OCI-LY1 (cell line): ENCODE results near the gene DDX27.

Source experiments
- H2AFZ ChIP-seq: fragments of 200-600 bp; sonication (generic), shearing (Covaris generic); 2 replicates; pipeline ENCODE4 v1.6.0; 2014; ENCODE audit warnings: antibody characterized with exemption, mild to moderate bottlenecking, low read length
- H3F3A ChIP-seq: fragments of 200-600 bp; sonication (generic), shearing (Covaris generic); 2 replicates; pipeline ENCODE4 v1.6.0; 2014; ENCODE audit warnings: mild to moderate bottlenecking, antibody characterized with exemption, low read length, moderate library complexity; ENCODE audit not compliant: insufficient read depth
- H3K27ac ChIP-seq: fragments of 200-600 bp; sonication (generic); 2 replicates; pipeline ENCODE4 v1.5.1; 2014; ENCODE audit warnings: low read length, mixed run types, mild to moderate bottlenecking, low read depth; ENCODE audit not compliant: poor library complexity, severe bottlenecking
- H3K27me3 ChIP-seq: fragments of 200-600 bp; sonication (generic); 2 replicates; pipeline ENCODE4 v1.6.0; 2014; ENCODE audit warnings: antibody characterized with exemption, mild to moderate bottlenecking, low read length, moderate library complexity; ENCODE audit not compliant: insufficient read depth
- H3K36me3 ChIP-seq: fragments of 200-600 bp; sonication (generic); 2 replicates; pipeline ENCODE4 v1.6.1; 2014; ENCODE audit warnings: mild to moderate bottlenecking, antibody characterized with exemption, low read length, moderate library complexity, mixed read lengths; ENCODE audit not compliant: insufficient read depth
- H3K4me1 ChIP-seq: fragments of 200-600 bp; sonication (generic); 2 replicates; pipeline ENCODE4 v1.5.1; 2014; ENCODE audit warnings: mild to moderate bottlenecking, low read length, moderate library complexity; ENCODE audit not compliant: insufficient read depth, severe bottlenecking
- H3K4me2 ChIP-seq: fragments of 200-600 bp; sonication (generic), shearing (Covaris generic); 2 replicates; pipeline ENCODE4 v1.6.1; 2014; ENCODE audit warnings: low read length
- H3K4me3 ChIP-seq: fragments of 200-600 bp; sonication (generic); 2 replicates; pipeline ENCODE4 v1.5.1; 2014; ENCODE audit warnings: low read length, low read depth, mild to moderate bottlenecking, mixed read lengths; ENCODE audit not compliant: poor library complexity, severe bottlenecking
- H3K79me2 ChIP-seq: fragments of 200-600 bp; shearing (Covaris generic); 2 replicates; pipeline ENCODE4 v1.6.1; 2016; ENCODE audit warnings: mixed run types, low read length, mixed read lengths; ENCODE audit not compliant: insufficient read depth
- H3K9ac ChIP-seq: fragments of 200-600 bp; sonication (generic), shearing (Covaris generic); 2 replicates; pipeline ENCODE4 v1.6.1; 2014; ENCODE audit warnings: mild to moderate bottlenecking, low read length, mixed read lengths
- H3K9me2 ChIP-seq: fragments of 200-600 bp; sonication (generic), shearing (Covaris generic); 2 replicates; pipeline ENCODE4 v1.6.1; 2014; ENCODE audit warnings: low read depth, mild to moderate bottlenecking, low read length, mixed read lengths
- H3K9me3 ChIP-seq: fragments of 200-600 bp; shearing (Covaris generic); 2 replicates; pipeline ENCODE4 v1.6.1; 2014; ENCODE audit warnings: low read length, mixed read lengths
- H4K20me1 ChIP-seq: fragments of 200-600 bp; sonication (generic), shearing (Covaris generic); 2 replicates; pipeline ENCODE4 v1.6.0; 2016; ENCODE audit warnings: mild to moderate bottlenecking, low read length; ENCODE audit not compliant: insufficient read depth
- EZH2 ChIP-seq: fragments of 200-600 bp; sonication (generic), shearing (Covaris generic); IDR thresholded peaks from 2 replicates; pipeline ENCODE4 v1.8.0; 2017; ENCODE audit warnings: borderline replicate concordance, mixed run types, mild to moderate bottlenecking, antibody characterized with exemption, low read length, moderate library complexity, mixed read lengths
- TF ChIP-seq, protein P1 (sequence below): fragments of 200-600 bp; sonication (generic), shearing (Covaris generic); IDR thresholded peaks from 2 replicates; pipeline ENCODE4 v1.5.1; 2017; ENCODE audit warnings: mild to moderate bottlenecking, antibody characterized with exemption, low read length, moderate library complexity, mixed read lengths

The DDX27 gene

DNA sequence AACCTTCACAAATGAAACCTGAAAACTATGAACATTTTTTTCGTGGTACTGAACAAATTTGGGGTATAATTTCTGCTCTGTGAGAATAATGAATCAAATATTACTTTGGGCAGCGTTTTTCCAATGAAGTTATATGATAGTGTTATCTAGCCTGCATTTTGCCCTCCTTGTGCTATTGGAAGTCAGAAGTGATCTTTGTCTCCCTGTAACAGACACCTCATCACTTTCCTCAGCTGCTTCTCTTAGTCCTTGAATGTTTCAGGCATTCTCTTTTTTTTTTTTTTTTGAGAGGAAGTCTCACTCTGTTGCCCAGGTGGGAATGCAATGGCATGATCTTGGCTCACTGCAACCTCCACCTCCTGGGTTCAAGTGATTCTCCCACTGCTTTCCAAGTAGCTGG is 10.2 kb downstream of the DDX27 start:
- no peak overlapping the region for H3K9ac ChIP-seq
- peaks cover 92% of the 10 kb centered on the region for H3K36me3 ChIP-seq
- TF ChIP-seq, protein P1, sequence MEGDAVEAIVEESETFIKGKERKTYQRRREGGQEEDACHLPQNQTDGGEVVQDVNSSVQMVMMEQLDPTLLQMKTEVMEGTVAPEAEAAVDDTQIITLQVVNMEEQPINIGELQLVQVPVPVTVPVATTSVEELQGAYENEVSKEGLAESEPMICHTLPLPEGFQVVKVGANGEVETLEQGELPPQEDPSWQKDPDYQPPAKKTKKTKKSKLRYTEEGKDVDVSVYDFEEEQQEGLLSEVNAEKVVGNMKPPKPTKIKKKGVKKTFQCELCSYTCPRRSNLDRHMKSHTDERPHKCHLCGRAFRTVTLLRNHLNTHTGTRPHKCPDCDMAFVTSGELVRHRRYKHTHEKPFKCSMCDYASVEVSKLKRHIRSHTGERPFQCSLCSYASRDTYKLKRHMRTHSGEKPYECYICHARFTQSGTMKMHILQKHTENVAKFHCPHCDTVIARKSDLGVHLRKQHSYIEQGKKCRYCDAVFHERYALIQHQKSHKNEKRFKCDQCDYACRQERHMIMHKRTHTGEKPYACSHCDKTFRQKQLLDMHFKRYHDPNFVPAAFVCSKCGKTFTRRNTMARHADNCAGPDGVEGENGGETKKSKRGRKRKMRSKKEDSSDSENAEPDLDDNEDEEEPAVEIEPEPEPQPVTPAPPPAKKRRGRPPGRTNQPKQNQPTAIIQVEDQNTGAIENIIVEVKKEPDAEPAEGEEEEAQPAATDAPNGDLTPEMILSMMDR = no peak
- no peak for TF ChIP-seq EZH2
- H3K4me2 ChIP-seq = no peak overlapping the region
- H3F3A ChIP-seq = no peaks in the 10 kb centered on the region
- H3K9me3 ChIP-seq = no peaks in the 10 kb centered on the region
- H3K79me2 ChIP-seq = no peaks in the 10 kb centered on the region
- H3K4me1 ChIP-seq = no peaks in the 10 kb centered on the region
- H2AFZ ChIP-seq = no peak overlapping the region
- H3K27me3 ChIP-seq = no peaks in the 10 kb centered on the region
- no peaks in the 10 kb centered on the region for H3K9me2 ChIP-seq
- H3K4me3 ChIP-seq = no peak overlapping the region
- H3K27ac ChIP-seq = no peak overlapping the region
- H4K20me1 ChIP-seq = no peaks in the 10 kb centered on the region

DNA sequence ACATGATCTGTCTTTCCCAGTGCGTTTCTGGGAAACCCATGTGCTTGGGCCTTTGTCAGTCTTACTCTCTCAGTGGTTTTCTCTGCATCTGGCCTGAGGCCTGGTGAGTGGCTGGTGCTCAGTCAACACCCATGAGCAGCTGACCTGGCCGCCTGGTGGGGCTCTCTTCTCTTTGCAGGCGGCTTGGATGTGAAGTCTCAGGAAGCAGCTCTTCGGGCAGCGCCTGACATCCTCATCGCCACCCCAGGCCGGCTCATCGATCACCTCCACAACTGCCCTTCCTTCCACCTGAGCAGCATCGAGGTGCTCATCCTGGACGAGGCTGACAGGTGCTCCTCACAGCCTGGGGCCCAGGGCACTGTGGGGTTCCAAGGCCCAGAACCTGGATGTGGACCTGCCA is 10.8 kb downstream of the DDX27 start:
- Histone ChIP-seq H3K27ac (no peak overlapping the region), H3K4me3 (no peak overlapping the region), H3K27me3 (no peaks in the 10 kb centered on the region), H3K9me2 (no peaks in the 10 kb centered on the region), H3K4me1 (no peaks in the 10 kb centered on the region), H4K20me1 (no peaks in the 10 kb centered on the region), H3K79me2 (no peaks in the 10 kb centered on the region), H3K9me3 (no peaks in the 10 kb centered on the region), H3K9ac (no peak overlapping the region), H3K36me3 (peaks cover 92% of the 10 kb centered on the region), H3F3A (no peaks in the 10 kb centered on the region), H2AFZ (no peak overlapping the region), H3K4me2 (no peak overlapping the region)
- no peak for TF ChIP-seq EZH2
- TF ChIP-seq, protein P1 = no peak

DNA sequence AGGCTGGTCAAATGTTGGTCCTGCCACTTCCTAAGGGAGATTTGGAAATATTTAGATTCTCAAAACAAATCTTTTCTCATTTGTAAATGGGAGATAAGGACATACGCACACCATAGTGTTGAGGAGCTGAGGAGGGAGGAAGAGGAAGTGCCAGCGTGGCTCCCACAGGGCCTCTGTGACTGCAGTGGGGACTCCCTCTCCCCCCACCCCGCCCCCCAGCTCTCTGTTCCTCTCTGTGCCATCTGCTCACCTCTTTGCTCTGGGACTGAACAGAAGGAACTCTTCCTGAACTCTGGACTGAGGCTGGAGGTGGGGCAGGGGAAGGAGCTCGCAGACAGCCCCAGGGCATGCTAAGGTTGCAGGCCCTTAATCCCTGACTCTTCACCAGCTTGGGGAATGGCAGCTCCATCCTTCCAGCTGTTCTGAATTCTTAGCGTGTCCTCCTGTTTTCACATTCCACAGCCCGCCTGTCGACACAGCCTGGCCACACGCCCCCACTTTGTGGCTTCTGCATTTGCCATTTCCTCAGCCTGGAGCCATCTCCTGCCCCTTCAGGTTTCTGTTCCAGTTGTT is 11.4 kb downstream of the DDX27 start:
- H3K4me3 ChIP-seq = no peak overlapping the region
- H3K4me2 ChIP-seq = no peak overlapping the region
- no peaks in the 10 kb centered on the region for H4K20me1 ChIP-seq
- no peak overlapping the region for H2AFZ ChIP-seq
- H3K9ac ChIP-seq = no peak overlapping the region
- no peaks in the 10 kb centered on the region for H3K4me1 ChIP-seq
- H3K27ac ChIP-seq = no peak overlapping the region
- no peaks in the 10 kb centered on the region for H3K9me2 ChIP-seq
- H3K9me3 ChIP-seq = no peaks in the 10 kb centered on the region
- H3K79me2 ChIP-seq = no peaks in the 10 kb centered on the region
- H3K36me3 ChIP-seq = peaks cover 91% of the 10 kb centered on the region
- no peaks in the 10 kb centered on the region for H3K27me3 ChIP-seq
- TF ChIP-seq EZH2 = no peak
- TF ChIP-seq, protein P1 = no peak
- no peaks in the 10 kb centered on the region for H3F3A ChIP-seq
